NK-92 (cell line): ENCODE measurements around the gene SORCS2.

Experiments used
- DNase-seq: peaks from one replicate; lab custom pipeline; 2025; ENCODE audit not compliant: unreplicated experiment; lab: John Stamatoyannopoulos, UW

Gene SORCS2

GRCh38 chr4:7241597-7242125, 49.3 kb downstream of the SORCS2 start:
- DNase-seq = no peak

DNA sequence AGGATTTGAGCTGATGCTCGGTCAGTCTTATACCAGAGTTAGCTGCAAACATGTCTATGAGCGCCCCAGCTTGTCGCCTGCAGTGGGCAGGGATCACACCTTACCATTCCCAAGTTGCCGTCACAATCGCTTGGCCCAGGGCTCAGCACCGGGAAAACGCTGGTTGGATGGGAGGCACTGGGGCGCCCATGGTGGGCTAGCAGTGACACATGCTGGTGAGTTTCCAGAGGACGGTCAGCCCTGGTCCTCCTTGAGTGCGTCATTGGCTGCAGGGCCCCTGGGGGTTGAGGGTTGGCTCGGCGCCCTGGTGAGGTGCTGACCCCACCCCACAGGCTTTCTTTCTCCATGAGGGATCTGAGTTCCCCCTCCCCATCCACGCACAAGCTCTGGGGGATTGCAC, 50.4 kb downstream of the SORCS2 start:
- DNase-seq = no peak

GRCh38 chr4:7243609-7244330, 51.4 kb downstream of the SORCS2 start:
- DNase-seq = no peak

- DNase-seq = no peak
Observed at GRCh38 chr4:7244331-7244665, 52.0 kb downstream of the SORCS2 start.

DNA sequence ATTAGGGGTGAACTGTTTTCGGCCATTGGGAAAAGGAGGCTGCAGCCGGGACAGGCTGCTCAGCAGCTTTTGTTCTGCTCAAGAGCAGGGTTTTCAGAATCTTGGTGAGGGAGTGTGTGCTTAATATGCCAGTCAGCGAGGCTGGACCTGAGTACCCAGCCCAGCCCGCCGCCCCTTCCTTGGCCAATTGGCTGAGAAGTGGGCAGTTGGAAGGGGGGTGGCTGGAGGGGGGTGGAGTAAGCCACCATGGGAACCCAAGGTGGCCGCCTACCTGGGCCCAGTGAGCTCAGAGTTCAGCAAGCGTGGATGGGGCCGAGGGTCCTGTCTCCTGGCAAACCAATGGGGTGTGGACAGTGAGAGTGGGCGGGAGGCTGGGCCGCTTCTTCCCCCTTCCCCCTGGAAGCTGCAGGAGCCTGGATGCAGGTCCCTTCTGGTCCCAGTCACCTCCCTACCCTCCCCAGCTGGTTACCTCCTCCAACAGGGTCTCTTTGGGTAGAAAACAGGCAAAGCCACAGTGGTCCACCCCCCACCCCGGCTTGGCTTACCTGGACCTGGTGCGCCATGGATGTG, 52.5 kb downstream of the SORCS2 start:
- no peak for DNase-seq

DNA sequence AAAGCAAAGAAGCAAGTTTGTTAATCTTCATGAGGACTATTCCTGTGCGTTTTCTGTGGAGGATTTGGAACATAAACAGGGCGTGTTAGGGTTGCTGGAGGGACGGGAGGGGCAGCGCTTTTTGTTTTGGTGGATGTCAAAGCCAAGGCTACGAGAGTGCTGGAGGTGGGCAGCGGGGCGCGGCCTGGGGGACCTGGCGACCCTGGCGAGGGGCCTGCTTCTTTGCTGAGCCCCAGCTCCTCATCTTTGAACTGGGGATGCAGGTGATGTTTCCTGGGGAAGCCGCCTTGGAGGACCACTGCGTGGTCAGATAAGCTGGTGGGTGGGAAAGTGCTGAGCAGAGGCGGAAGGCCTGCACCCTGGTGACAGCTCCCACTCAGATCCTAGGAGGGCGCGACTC, 55.2 kb downstream of the SORCS2 start:
- DNase-seq = no peak

DNA sequence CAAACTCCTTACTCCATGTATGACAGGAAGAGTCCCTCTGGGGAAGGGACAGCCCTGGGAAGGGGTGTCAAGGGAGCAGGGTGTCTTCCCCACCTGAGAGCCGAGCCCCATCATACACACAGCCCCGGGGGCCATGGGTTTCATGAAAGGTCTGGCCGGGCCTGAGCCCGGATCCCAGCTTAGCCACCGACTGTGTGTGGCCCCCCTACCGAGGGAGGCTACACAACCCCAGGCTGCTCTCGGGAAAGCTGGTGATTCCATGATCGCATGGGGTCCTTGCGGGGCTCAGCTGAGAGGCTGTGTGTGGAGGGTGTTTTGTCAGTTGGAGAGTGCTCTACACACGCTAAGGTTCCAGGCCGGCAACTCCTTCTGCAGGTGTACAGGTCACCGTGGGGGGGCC, 55.6 kb downstream of the SORCS2 start:
- no peak for DNase-seq

DNA sequence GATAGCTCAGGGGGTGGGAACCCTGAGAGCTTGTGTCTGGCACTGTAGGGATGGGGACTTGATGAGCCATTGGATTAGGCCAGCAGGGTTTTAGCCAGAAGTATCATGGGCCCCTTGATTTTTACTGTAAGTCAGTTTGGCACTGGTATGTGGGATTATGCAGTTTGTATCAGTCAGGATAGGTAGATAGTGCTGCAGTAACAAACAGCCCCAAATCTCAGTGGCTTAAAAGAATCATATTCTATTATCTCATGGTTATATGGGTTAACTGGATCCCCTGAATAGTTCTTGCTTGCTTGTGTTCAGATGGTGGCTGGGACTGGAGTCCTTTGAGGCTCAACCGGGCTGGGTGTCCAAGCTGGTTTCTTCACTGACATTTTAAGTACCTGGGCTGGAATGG, 56.5 kb downstream of the SORCS2 start:
- DNase-seq = no peak

GRCh38 chr4:7251321-7251720, 59.0 kb downstream of the SORCS2 start:
- DNase-seq = no peak

- no peak for DNase-seq
Observed at GRCh38 chr4:7252051-7252450, 59.7 kb downstream of the SORCS2 start.

- no peak for DNase-seq
Observed at GRCh38 chr4:7252510-7253340, 60.4 kb downstream of the SORCS2 start.

GRCh38 chr4:7253341-7253700, 61.0 kb downstream of the SORCS2 start:
- DNase-seq = no peak

GRCh38 chr4:7253837-7254236, 61.5 kb downstream of the SORCS2 start:
- no peak for DNase-seq

DNA sequence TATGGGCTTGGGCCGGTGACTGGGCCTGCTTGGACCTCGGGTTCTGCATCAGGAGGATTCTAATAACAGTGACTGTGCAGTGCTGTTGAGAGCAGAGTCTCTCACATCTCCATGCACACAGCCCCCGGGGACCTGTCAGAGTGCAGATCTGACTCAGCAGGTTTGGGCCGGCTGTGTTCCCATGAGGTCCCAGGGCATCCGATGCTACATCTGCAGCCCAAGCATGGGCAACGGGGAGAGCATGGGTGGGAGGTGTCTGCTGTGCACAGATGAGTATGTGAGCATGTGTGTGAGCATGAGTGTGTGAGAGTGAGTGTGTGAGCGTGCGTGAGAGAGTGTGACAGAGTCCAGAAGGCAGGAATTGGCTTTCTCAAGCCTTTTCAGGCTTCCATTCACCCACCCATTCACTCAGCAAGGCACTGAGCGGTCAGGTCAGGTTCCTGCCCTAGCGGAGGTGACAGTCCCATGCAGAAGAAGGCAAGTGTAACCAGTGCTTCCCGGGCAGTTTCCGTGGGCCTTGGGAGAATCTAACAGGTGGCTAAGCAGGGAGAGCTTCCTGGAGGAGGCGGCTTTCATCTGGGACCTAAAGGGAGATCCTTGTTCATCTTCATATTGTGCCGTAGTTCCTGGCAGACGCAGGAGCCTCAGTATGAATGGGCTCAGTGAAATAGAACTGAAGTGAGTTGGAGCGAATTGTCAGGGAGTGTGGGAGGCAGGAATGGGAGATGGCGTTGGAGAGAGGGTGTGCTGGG, 62.6 kb downstream of the SORCS2 start:
- DNase-seq = no peak

DNA sequence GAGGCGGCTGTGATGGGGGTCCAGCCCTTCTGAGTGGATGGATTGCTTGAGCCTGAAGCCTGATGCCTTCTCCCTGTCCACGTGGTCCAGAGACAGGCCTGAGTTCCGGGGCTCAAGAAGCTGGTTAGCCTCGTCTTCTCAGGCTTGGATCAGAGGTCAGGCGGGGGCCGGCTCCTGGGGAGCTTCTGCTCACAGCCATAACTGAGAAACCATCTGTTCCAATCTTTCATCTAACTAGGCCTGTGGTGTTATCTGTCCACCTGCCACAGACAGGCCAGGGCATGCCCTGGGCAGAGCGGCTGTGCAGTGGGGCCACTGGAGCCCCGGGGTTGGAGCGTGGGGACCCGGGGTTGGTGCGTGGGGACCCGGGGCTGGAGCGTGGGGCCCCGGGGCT, 63.1 kb downstream of the SORCS2 start:
- DNase-seq = no peak

GRCh38 chr4:7255996-7256395, 63.7 kb downstream of the SORCS2 start:
- no peak for DNase-seq

DNA sequence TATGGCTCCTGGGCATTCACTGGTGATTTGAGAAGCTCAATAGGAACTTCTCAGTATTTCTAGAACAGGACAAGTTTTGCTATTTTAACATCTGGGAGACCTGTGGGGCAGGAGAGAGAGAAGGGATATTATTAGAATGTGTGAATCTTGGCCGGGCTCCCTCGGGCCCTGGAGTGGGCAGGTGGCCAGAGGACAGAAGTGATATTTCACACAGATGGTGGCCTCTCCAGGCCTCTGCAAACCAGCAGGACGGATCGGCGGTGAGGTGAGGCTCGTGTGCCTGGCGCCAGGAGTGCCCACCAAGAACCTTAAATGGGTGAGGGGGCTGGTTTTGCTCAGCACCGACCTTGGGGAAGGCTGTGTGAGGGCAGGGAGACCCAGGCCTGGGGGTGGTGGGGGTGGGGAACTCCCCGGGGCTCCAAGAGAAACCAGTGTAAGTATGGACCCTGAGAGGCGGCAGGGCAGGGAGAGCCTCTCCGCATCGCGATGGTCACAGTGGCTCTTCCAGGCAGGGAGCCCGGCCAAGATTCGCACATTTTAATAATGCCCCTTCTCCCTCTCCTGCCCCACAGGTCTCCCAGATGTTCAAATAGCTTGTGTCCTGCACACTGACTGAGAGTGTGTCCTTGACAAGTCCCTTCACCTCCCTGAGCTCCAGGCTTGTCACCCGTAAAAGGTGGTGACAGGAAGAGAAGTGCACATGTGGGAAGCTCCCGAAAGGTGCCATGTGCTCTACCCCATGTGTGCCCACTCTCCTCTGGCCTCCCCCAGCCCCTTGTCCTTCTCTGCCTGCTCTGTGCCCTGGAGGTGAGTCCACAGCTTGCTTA, 64.9 kb downstream of the SORCS2 start:
- DNase-seq = no peak

DNA sequence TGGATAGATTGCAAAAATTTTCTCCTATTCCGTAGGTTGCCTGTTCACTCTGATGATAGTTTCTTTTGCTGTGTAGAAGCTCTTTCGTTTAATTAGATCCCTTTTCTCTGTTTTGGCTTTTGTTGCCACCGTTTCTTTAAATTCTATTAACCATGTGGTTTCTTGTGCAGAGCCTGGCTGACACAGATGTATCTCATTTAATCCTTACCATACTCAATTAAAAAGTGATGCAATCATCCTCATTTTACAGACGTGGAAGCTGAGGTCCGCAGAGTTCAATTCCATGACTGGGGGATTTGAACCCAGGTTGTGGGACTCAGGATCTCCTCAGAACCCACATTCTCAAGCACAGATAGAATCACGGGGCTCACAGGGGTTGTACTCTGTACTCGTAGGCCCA, 66.7 kb downstream of the SORCS2 start:
- no peak for DNase-seq

DNA sequence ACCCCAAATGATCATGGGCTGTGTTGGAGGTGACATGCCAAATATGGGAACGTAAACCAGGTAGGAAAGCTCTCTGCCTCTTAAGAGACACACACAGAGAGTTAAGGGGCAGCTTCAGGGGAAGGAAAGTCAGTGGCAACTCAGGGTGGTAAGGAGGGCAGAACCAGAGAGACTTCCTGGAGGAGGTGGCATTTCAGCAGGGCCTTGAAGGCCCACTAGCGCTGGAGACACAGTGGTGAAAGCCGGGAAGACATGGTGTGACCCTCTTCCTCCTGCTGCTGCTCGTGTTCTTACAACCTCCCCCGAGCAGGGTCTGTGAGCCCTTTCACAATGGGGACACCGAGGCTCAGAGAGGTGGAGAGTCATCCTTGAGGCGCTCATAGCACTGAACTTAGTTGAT, 68.2 kb downstream of the SORCS2 start:
- DNase-seq = no peak

DNA sequence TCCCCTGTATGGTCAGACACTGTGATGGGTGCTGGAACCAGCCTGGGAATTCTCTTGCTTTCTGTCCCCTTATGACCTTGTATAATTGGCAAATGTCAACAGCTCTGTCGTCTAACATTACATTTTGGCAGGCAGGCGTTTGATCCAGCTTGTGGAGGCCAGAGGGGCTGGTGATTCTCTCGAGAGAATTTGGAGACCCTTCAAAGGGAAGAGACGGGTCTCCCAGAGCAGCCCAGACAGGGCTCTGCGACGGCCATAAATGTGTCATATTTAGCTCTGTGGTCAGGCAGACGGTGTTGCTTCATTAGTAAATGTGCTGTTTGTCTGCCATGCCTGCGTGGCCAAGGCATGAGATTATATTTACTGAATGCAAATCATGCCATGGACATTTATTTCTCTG, 68.7 kb downstream of the SORCS2 start:
- DNase-seq = no peak

GRCh38 chr4:7261536-7261935, 69.2 kb downstream of the SORCS2 start:
- DNase-seq = no peak
